Measurements from ENCODE around the gene AQP5. TPM values are rescaled to one million over a fixed set of nuclear protein-coding genes. Genes with fewer than 3 reads are reported as not detected.

AQP5 gene
- total RNA-seq, 1 donor from 2014 or later = 0.46 TPM

GRCh38 chr12:49973361-49973830 lies 11.7 kb downstream of the AQP5 start:
- peaks cover 2% of the 10 kb centered on the region for H3K36me3 Mint-ChIP-seq (ENCODE audit: unreplicated experiment)
- TF ChIP-seq, protein P1, sequence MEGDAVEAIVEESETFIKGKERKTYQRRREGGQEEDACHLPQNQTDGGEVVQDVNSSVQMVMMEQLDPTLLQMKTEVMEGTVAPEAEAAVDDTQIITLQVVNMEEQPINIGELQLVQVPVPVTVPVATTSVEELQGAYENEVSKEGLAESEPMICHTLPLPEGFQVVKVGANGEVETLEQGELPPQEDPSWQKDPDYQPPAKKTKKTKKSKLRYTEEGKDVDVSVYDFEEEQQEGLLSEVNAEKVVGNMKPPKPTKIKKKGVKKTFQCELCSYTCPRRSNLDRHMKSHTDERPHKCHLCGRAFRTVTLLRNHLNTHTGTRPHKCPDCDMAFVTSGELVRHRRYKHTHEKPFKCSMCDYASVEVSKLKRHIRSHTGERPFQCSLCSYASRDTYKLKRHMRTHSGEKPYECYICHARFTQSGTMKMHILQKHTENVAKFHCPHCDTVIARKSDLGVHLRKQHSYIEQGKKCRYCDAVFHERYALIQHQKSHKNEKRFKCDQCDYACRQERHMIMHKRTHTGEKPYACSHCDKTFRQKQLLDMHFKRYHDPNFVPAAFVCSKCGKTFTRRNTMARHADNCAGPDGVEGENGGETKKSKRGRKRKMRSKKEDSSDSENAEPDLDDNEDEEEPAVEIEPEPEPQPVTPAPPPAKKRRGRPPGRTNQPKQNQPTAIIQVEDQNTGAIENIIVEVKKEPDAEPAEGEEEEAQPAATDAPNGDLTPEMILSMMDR (IDR thresholded peaks at IDR 0.05) = no peak
- H3K9me3 Mint-ChIP-seq (ENCODE audit: unreplicated experiment) = no peaks in the 10 kb centered on the region
- no peak for DNase-seq (ENCODE audit: extremely low spot score, unreplicated experiment)
- peaks cover 3% of the 10 kb centered on the region for H3K27me3 Mint-ChIP-seq (ENCODE audit: unreplicated experiment)
- no peak overlapping the region for H3K4me3 Mint-ChIP-seq (ENCODE audit: unreplicated experiment)
- no peak overlapping the region for H3K27ac Mint-ChIP-seq (ENCODE audit: unreplicated experiment)
- H3K4me1 Mint-ChIP-seq (ENCODE audit: unreplicated experiment) = no peaks in the 10 kb centered on the region

DNA sequence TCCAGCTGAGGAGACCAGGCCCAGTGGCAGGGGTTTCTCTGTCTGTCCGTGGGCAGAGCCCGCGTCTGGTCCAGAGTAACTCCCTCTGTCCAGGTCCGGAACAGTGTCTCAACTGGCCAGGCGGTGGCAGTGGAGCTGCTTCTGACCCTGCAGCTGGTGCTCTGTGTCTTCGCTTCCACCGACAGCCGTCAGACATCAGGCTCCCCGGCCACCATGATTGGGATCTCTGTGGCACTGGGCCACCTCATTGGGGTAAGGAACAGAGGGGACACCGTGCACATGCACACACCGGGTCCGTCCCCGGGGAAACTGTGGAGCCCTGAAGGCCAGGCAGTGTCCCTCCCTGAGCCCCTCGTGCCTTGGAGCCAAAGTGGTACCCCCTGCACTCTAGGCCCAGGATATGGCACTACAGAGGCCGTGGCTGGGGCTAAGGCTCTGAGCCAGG lies 12.6 kb downstream of the AQP5 start:
- TF ChIP-seq, protein P1 (IDR thresholded peaks at IDR 0.05) = peak; percentile 68
- Mint-ChIP-seq H3K4me1 (ENCODE audit: unreplicated experiment) (no peaks in the 10 kb centered on the region), H3K9me3 (ENCODE audit: unreplicated experiment) (no peaks in the 10 kb centered on the region), H3K27me3 (ENCODE audit: unreplicated experiment) (peaks cover 3% of the 10 kb centered on the region), H3K27ac (ENCODE audit: unreplicated experiment) (no peak overlapping the region), H3K4me3 (ENCODE audit: unreplicated experiment) (no peak overlapping the region), H3K36me3 (ENCODE audit: unreplicated experiment) (peaks cover 2% of the 10 kb centered on the region)
- no peak for DNase-seq (ENCODE audit: extremely low spot score, unreplicated experiment)

GRCh38 chr12:49974677-49975317 lies 13.1 kb downstream of the AQP5 start:
- Mint-ChIP-seq H3K27ac (ENCODE audit: unreplicated experiment) (no peak overlapping the region), H3K4me3 (ENCODE audit: unreplicated experiment) (no peak overlapping the region), H3K36me3 (ENCODE audit: unreplicated experiment) (peaks cover 2% of the 10 kb centered on the region), H3K9me3 (ENCODE audit: unreplicated experiment) (no peaks in the 10 kb centered on the region), H3K27me3 (ENCODE audit: unreplicated experiment) (peaks cover 3% of the 10 kb centered on the region), H3K4me1 (ENCODE audit: unreplicated experiment) (no peaks in the 10 kb centered on the region)
- DNase-seq (ENCODE audit: extremely low spot score, unreplicated experiment) = no peak
- TF ChIP-seq, protein P1 (IDR thresholded peaks at IDR 0.05) = no peak

- Mint-ChIP-seq H3K9me3 (ENCODE audit: unreplicated experiment) (no peaks in the 10 kb centered on the region), H3K4me3 (ENCODE audit: unreplicated experiment) (no peak overlapping the region), H3K27ac (ENCODE audit: unreplicated experiment) (no peak overlapping the region), H3K27me3 (ENCODE audit: unreplicated experiment) (peaks cover 3% of the 10 kb centered on the region), H3K4me1 (ENCODE audit: unreplicated experiment) (no peaks in the 10 kb centered on the region), H3K36me3 (ENCODE audit: unreplicated experiment) (peaks cover 2% of the 10 kb centered on the region)
- no peak for DNase-seq (ENCODE audit: extremely low spot score, unreplicated experiment)
- TF ChIP-seq, protein P1 (IDR thresholded peaks at IDR 0.05) = no peak
Measured at GRCh38 chr12:49975318-49975761, 13.7 kb downstream of the AQP5 start.

GRCh38 chr12:49976557-49976956 lies 14.9 kb downstream of the AQP5 start:
- Mint-ChIP-seq H3K36me3 (ENCODE audit: unreplicated experiment) (peaks cover 2% of the 10 kb centered on the region), H3K4me1 (ENCODE audit: unreplicated experiment) (no peaks in the 10 kb centered on the region), H3K27me3 (ENCODE audit: unreplicated experiment) (peaks cover 3% of the 10 kb centered on the region), H3K9me3 (ENCODE audit: unreplicated experiment) (no peaks in the 10 kb centered on the region), H3K4me3 (ENCODE audit: unreplicated experiment) (no peak overlapping the region), H3K27ac (ENCODE audit: unreplicated experiment) (no peak overlapping the region)
- TF ChIP-seq, protein P1 (IDR thresholded peaks at IDR 0.05) = no peak
- no peak for DNase-seq (ENCODE audit: extremely low spot score, unreplicated experiment)
